IPS-15b (cell line): ENCODE results near the gene AKNA.
"Not testable (repeated sequence)": the region's sequence is repeated elsewhere in the genome, so short reads cannot be mapped to it uniquely, and the experiment has no call there.

ENCODE experiments used
- H3K27me3 ChIP-seq: one replicate; pipeline ENCODE4 v1.6.1; 2013; ENCODE audit warnings: low read length; ENCODE audit not compliant: control insufficient read depth, insufficient read depth
- H3K36me3 ChIP-seq: one replicate; pipeline ENCODE4 v1.6.1; 2013; ENCODE audit warnings: low read length; ENCODE audit not compliant: control insufficient read depth, insufficient read depth
- H3K4me1 ChIP-seq: one replicate; pipeline ENCODE4 v1.6.1; 2013; ENCODE audit warnings: mild to moderate bottlenecking, low read length; ENCODE audit not compliant: control insufficient read depth, insufficient read depth
- H3K4me3 ChIP-seq: one replicate; pipeline ENCODE4 v1.5.1; 2013; ENCODE audit warnings: low read depth, low read length
- H3K9ac ChIP-seq: one replicate; pipeline ENCODE4 v1.6.1; 2013; ENCODE audit warnings: low read depth, mild to moderate bottlenecking, low read length
- H3K9me3 ChIP-seq: one replicate; pipeline ENCODE4 v1.6.1; 2013; ENCODE audit warnings: mild to moderate bottlenecking, low read length; ENCODE audit not compliant: control insufficient read depth, insufficient read depth

Gene AKNA

DNA sequence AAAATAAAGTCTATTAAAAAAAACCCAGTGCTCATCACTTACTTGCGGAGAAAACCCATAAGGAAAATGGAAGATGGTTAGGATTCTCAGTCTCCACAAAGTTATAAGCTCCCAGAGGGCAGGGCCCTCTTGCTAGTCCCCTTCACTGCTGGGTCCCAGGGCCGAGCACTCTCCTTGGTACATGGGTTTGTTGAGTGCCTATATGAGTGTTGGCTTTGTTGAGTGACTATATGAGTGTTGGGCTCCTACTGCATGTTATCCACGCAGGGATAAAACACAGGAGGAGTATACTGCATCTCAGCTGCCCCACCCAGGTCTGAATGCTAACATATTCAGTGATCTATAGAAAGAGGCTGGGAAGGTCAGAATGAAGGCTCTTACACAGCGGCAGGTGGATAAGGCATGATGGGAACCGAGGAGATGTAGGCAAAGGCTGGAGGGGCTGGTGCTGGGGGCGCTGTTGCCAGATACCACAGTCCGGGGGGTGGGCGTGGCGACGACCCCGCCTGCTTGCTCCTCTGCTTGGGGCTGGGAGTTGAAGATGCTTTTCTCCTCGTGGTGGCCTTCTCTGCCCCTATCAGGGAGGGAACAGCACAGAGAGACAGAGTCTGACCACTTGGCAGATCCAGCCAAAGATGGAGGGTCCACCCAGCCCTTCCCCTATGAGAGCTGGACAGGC, 46.5 kb downstream of the AKNA start:
- Histone ChIP-seq H3K27me3 (no peaks in the 10 kb centered on the region), H3K9ac (no peak overlapping the region), H3K36me3 (peaks cover 28% of the 10 kb centered on the region), H3K4me3 (no peak overlapping the region), H3K4me1 (no peaks in the 10 kb centered on the region), H3K9me3 (no peaks in the 10 kb centered on the region)

GRCh38 chr9:114339130-114339908, 48.5 kb downstream of the AKNA start:
- no peaks in the 10 kb centered on the region for H3K27me3 ChIP-seq
- H3K4me3 ChIP-seq: no peak overlapping the region
- H3K4me1 ChIP-seq: no peaks in the 10 kb centered on the region
- H3K9me3 ChIP-seq: no peaks in the 10 kb centered on the region
- H3K9ac ChIP-seq: no peak overlapping the region
- H3K36me3 ChIP-seq: peaks cover 24% of the 10 kb centered on the region

GRCh38 chr9:114338187-114338586, 49.6 kb downstream of the AKNA start:
- peaks cover 24% of the 10 kb centered on the region for H3K36me3 ChIP-seq

GRCh38 chr9:114336699-114337395, 50.9 kb downstream of the AKNA start:
- Histone ChIP-seq H3K4me3 (no peak overlapping the region), H3K27me3 (no peaks in the 10 kb centered on the region), H3K9me3 (no peaks in the 10 kb centered on the region), H3K36me3 (peaks cover 19% of the 10 kb centered on the region), H3K9ac (no peak overlapping the region), H3K4me1 (no peaks in the 10 kb centered on the region)

More at GRCh38 chr9:114338187-114338586, 49.6 kb downstream of the AKNA start:
- Histone ChIP-seq H3K27me3 (no peaks in the 10 kb centered on the region), H3K4me3 (no peak overlapping the region), H3K9ac (no peak overlapping the region), H3K4me1 (no peaks in the 10 kb centered on the region), H3K9me3 (no peaks in the 10 kb centered on the region)

DNA sequence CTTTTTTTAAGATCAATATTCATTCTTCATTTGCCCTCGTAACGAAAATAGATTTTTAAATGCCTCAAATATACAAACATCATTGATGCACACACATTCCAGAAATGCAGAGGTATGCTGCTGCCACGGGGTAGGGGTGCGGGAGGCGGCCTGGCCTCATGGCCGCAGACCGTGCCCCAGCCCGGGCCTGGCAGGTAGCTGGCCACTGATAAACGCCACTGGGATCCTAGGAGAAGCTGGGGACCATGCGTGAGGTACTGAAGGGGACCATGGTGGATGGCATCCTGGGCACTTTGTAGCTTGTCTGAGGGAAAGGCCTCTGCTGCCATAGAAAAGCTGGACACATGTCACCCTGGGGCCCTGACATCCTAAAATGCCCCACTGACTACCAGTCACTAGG, 51.6 kb downstream of the AKNA start:
- Histone ChIP-seq H3K36me3 (peaks cover 15% of the 10 kb centered on the region), H3K4me3 (no peak overlapping the region), H3K9me3 (no peaks in the 10 kb centered on the region), H3K9ac (no peak overlapping the region), H3K4me1 (no peaks in the 10 kb centered on the region), H3K27me3 (no peaks in the 10 kb centered on the region)

DNA sequence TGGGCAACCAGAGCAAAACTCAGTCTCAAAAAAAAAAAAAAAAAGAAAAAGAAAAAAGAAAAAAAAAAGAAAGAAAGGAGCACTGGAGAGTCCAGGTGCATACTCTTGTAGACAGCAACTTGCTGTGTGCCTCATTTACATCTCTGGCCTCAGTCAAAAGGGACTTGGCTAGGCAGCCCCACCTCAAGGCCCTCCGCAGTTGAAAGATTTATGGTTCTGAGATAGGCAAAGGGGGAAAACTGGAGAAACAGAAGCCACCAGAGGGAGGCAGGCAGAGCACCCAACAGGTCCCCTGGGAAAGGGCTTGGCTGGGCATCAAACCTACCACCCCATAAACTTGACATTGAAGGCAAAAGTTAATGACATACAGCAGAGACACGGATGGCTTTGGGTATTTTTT, 52.0 kb downstream of the AKNA start:
- H3K9ac ChIP-seq: no peak overlapping the region

DNA sequence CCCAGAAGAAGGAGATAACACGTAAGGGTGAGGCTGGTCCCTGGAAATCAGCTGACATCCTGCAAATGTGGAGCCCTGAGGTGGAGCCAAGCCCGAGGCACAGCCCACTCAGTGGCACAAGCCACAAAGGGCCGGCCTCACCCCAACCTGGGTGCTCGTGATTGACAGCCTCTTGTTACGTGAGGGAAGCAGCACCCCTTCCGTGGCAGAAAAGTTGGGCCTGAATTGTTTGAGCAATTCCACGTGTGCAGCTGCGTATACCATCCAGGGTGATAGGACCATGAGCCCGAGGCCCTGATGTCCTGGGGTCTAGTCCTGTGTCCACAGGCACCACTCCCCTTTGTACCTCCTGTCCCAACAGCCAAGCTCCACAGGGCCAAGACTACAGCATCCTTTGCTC, 53.3 kb downstream of the AKNA start:
- Histone ChIP-seq H3K9me3 (no peaks in the 10 kb centered on the region), H3K27me3 (no peaks in the 10 kb centered on the region), H3K9ac (no peak overlapping the region), H3K4me1 (no peaks in the 10 kb centered on the region), H3K36me3 (peaks cover 11% of the 10 kb centered on the region), H3K4me3 (no peak overlapping the region)

More for the DNA sequence above, 52.0 kb downstream of the AKNA start:
- Histone ChIP-seq H3K4me3 (no peak overlapping the region), H3K4me1 (no peaks in the 10 kb centered on the region), H3K9me3 (no peaks in the 10 kb centered on the region), H3K36me3 (peaks cover 11% of the 10 kb centered on the region), H3K27me3 (no peaks in the 10 kb centered on the region)

DNA sequence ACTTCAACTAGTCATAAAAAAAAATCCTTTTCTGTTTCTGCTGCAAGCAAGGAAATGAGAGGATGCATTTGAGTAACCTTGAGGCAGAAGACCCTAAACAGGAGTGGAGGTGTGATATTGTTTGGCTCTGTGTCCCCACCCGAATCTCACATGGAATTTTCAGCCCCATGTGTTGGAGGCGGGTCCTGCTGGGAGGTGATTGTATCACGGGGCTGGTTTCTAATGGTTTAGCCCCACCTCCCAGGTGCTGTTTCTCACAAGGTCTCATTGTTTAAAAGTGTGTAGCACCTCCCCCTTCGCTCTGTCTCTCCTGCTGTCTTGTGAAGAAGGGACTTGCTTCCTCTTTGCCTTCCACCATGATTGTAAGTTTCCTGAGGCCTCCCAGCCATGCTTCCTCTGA, 54.1 kb downstream of the AKNA start:
- H3K36me3 ChIP-seq: peaks cover 11% of the 10 kb centered on the region
- not testable (repeated sequence) for H3K9ac ChIP-seq, H3K4me1 ChIP-seq, H3K9me3 ChIP-seq, H3K27me3 ChIP-seq, H3K4me3 ChIP-seq

- not testable (repeated sequence) for H3K4me3 ChIP-seq, H3K36me3 ChIP-seq, H3K4me1 ChIP-seq, H3K9ac ChIP-seq, H3K9me3 ChIP-seq, H3K27me3 ChIP-seq
These were observed 55.2 kb downstream of the AKNA start for GRCh38 chr9:114332474-114333040.

GRCh38 chr9:114331229-114332195, 56.3 kb downstream of the AKNA start:
- H3K27me3 ChIP-seq, H3K4me3 ChIP-seq, H3K4me1 ChIP-seq, H3K36me3 ChIP-seq, H3K9me3 ChIP-seq, H3K9ac ChIP-seq: not testable (repeated sequence)

DNA sequence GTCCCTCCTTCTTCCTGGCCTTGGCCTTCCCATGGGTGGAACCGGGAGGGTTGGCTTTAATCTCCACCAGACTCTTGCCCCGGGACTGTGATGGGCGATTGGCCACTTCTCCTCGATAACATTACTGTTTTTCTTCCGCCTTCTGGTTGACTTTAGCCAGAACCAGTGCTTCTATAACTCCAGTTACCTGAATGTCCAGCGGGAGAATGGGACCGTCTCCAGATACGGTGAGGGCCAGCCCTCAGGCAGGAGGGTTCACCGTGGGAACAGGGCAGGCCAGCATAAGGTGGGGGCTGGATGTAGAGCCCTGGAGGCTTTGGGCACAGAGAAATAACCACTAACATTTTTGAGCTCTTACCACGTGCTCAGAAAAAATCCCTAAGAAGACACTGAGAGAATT, 57.1 kb downstream of the AKNA start:
- H3K36me3 ChIP-seq: peaks cover 4% of the 10 kb centered on the region
- H3K9ac ChIP-seq: no peak overlapping the region
- H3K4me1 ChIP-seq: no peaks in the 10 kb centered on the region
- H3K27me3 ChIP-seq: no peaks in the 10 kb centered on the region
- H3K4me3 ChIP-seq: no peak overlapping the region
- H3K9me3 ChIP-seq: no peaks in the 10 kb centered on the region
